OCI-LY7 (cell line): ENCODE measurements around the gene C5orf15. TPM values are rescaled to one million over a fixed set of nuclear protein-coding genes. Genes with fewer than 3 reads are reported as not detected.

Experiments used
- BruUV-seq: library from RNA; stranded (reverse); fragments of 400-500 nt; replicated peaks from 2 replicates; lab custom pipeline; 2021; lab: Mats Ljungman, UMichigan
- CTCF ChIA-PET: fragments of 300-600 bp; sonication (Branson Sonifier 250); formaldehyde crosslinking; loops from one replicate; lab custom pipeline; 2022; ENCODE audit warnings: antibody characterized with exemption; ENCODE audit not compliant: unreplicated experiment; lab: Charles Lee
- POLR2A ChIA-PET: fragments of 300-600 bp; sonication (Branson Sonifier 250); formaldehyde crosslinking; loops from one replicate; lab custom pipeline; 2022; ENCODE audit warnings: antibody characterized with exemption; lab: Charles Lee
- DNase-seq: peaks from one replicate; pipeline ENCODE4 v3.0.0-alpha.2; 2015; ENCODE audit warnings: low spot score
- H2AFZ ChIP-seq: fragments of 200-600 bp; sonication (generic), shearing (Covaris generic); 2 replicates; pipeline ENCODE4 v1.6.1; 2014; ENCODE audit warnings: mild to moderate bottlenecking, antibody characterized with exemption, low read length, moderate library complexity
- H3K27ac ChIP-seq: fragments of 200-600 bp; sonication (generic); 2 replicates; pipeline ENCODE4 v1.5.1; 2014; ENCODE audit warnings: mixed run types, low read depth, mild to moderate bottlenecking, moderate library complexity, low read length, inconsistent platforms; ENCODE audit not compliant: poor library complexity, severe bottlenecking
- H3K36me3 ChIP-seq: fragments of 200-600 bp; sonication (generic); 2 replicates; pipeline ENCODE4 v1.6.1; 2014; ENCODE audit warnings: mild to moderate bottlenecking, antibody characterized with exemption, low read length, moderate library complexity, mixed read lengths; ENCODE audit not compliant: insufficient read depth
- H3K4me1 ChIP-seq: fragments of 200-600 bp; sonication (generic); 2 replicates; pipeline ENCODE4 v1.5.1; 2014; ENCODE audit warnings: mild to moderate bottlenecking, low read length; ENCODE audit not compliant: insufficient read depth, poor library complexity, severe bottlenecking
- H3K4me2 ChIP-seq: fragments of 200-600 bp; sonication (generic); 2 replicates; pipeline ENCODE4 v1.6.1; 2014; ENCODE audit warnings: mild to moderate bottlenecking, low read length
- H3K4me3 ChIP-seq: fragments of 200-600 bp; sonication (generic); 2 replicates; pipeline ENCODE4 v1.5.1; 2014; ENCODE audit warnings: mild to moderate bottlenecking, low read depth, low read length; ENCODE audit not compliant: poor library complexity, severe bottlenecking
- H3K79me2 ChIP-seq: fragments of 200-600 bp; sonication (generic); 2 replicates; pipeline ENCODE4 v1.6.1; 2016; ENCODE audit warnings: low read depth, mild to moderate bottlenecking, low read length, moderate library complexity, mixed read lengths; ENCODE audit not compliant: insufficient read depth
- H3K9me2 ChIP-seq: fragments of 200-600 bp; sonication (generic); 2 replicates; pipeline ENCODE4 v1.6.1; 2016; ENCODE audit warnings: mild to moderate bottlenecking, low read length, mixed read lengths; ENCODE audit not compliant: insufficient read depth
- H3K9me3 ChIP-seq: fragments of 200-600 bp; sonication (generic); 2 replicates; pipeline ENCODE4 v1.6.1; 2014; ENCODE audit warnings: mild to moderate bottlenecking, mixed run types, low read length, mixed read lengths
- H4K20me1 ChIP-seq: fragments of 200-600 bp; sonication (generic); 2 replicates; pipeline ENCODE4 v1.6.1; 2014; ENCODE audit warnings: mild to moderate bottlenecking, antibody characterized with exemption, low read length, moderate library complexity, mixed read lengths; ENCODE audit not compliant: insufficient read depth
- EZH2phosphoT487 ChIP-seq: fragments of 200-600 bp; sonication (generic); IDR thresholded peaks from 2 replicates; pipeline ENCODE4 v1.6.1; 2018; ENCODE audit warnings: low read depth, borderline replicate concordance, mild to moderate bottlenecking, mixed run types, antibody characterized with exemption, low read length, moderate library complexity, mixed read lengths
- intact Hi-C: fragments of 100-400 bp; cut with micrococcal nuclease; formaldehyde crosslinking; loops from one replicate; pipeline ENCODE4 v1.10.0; 2022; ENCODE audit not compliant: unreplicated experiment
- total RNA-seq, 2 experiments: library from RNA; depleted of rRNA in 1 of 2; stranded (reverse); fragments of >200 nt in 1 of 2; shearing (Covaris generic) in 1 of 2; gene quantifications; 2 replicates each; pipeline ENCODE4 v1.2.3, GENCODE V29; 2014 to 2022
- TF ChIP-seq, protein P1 (sequence below): fragments of 200-600 bp; sonication (generic); conservative IDR thresholded peaks from 2 replicates; pipeline ENCODE4 v1.5.1; 2014; ENCODE audit warnings: mild to moderate bottlenecking, antibody characterized with exemption, low read length, moderate library complexity, mixed read lengths

C5orf15 gene
- total RNA-seq, 2 experiments from 2014 or later: 32.2 to 46.4 TPM

- H4K20me1 ChIP-seq: peaks cover 38% of the 10 kb centered on the region
- intact Hi-C loops: no loop called here
- H3K9me3 ChIP-seq: no peaks in the 10 kb centered on the region
- H3K79me2 ChIP-seq: peaks cover 93% of the 10 kb centered on the region
- no TSS peak for BruUV-seq
- ChIA-PET CTCF (interaction anchor here (1.3 kb wide), 1 partner anchor 9 kb away, joined by 4 read pairs; no protein-coding TSS in a partner anchor), POLR2A (interaction anchor here (0.8 kb wide), 2 partner anchors 8 to 14 kb away, joined by 3 to 4 read pairs; no protein-coding TSS in a partner anchor)
- H3K4me1 ChIP-seq: peaks cover 59% of the 10 kb centered on the region
- DNase-seq: no peak
- H2AFZ ChIP-seq: no peak overlapping the region
- TF ChIP-seq, protein P1, sequence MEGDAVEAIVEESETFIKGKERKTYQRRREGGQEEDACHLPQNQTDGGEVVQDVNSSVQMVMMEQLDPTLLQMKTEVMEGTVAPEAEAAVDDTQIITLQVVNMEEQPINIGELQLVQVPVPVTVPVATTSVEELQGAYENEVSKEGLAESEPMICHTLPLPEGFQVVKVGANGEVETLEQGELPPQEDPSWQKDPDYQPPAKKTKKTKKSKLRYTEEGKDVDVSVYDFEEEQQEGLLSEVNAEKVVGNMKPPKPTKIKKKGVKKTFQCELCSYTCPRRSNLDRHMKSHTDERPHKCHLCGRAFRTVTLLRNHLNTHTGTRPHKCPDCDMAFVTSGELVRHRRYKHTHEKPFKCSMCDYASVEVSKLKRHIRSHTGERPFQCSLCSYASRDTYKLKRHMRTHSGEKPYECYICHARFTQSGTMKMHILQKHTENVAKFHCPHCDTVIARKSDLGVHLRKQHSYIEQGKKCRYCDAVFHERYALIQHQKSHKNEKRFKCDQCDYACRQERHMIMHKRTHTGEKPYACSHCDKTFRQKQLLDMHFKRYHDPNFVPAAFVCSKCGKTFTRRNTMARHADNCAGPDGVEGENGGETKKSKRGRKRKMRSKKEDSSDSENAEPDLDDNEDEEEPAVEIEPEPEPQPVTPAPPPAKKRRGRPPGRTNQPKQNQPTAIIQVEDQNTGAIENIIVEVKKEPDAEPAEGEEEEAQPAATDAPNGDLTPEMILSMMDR: no peak
- no peak for TF ChIP-seq EZH2phosphoT487
- no peak overlapping the region for H3K27ac ChIP-seq
- peaks cover 47% of the 10 kb centered on the region for H3K36me3 ChIP-seq
- no peak overlapping the region for H3K4me3 ChIP-seq
- no peaks in the 10 kb centered on the region for H3K9me2 ChIP-seq
- H3K4me2 ChIP-seq: peak overlapping the region; percentile 43
Observed at GRCh38 chr5:133995341-133995740, 26.9 kb upstream of the C5orf15 start.

DNA sequence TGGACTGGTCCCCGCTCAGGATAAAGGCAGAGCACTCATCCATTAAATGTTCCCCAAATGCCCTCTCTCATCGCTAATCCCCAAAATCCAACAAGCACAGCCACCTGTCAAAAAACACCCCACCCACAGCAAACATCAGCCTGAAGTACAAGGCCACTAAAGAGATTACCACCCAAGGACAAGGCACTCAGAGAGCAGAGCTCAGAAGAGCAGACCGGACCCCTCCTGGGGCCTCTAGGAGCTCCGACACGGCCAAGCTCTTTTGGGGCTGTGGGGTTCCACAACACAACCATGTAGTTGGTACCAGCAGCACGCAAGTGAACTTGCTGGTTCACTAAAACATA, 26.5 kb upstream of the C5orf15 start:
- H2AFZ ChIP-seq: no peak overlapping the region
- H3K4me3 ChIP-seq: no peak overlapping the region
- ChIA-PET POLR2A (interaction anchor here (0.8 to 3.9 kb wide), 2 partner anchors 8 kb away, joined by 3 to 24 read pairs; no protein-coding TSS in a partner anchor), CTCF (interaction anchor here (1.3 kb wide), 1 partner anchor 9 kb away, joined by 4 read pairs; no protein-coding TSS in a partner anchor)
- H3K9me3 ChIP-seq: no peaks in the 10 kb centered on the region
- peak overlapping the region; percentile 43; the same call in 1 of the 2 replicates for H3K4me2 ChIP-seq
- no peak for DNase-seq
- no peak overlapping the region for H3K27ac ChIP-seq
- peaks cover 38% of the 10 kb centered on the region for H4K20me1 ChIP-seq
- intact Hi-C loops: no loop called here
- peaks cover 47% of the 10 kb centered on the region for H3K36me3 ChIP-seq
- H3K79me2 ChIP-seq: peaks cover 89% of the 10 kb centered on the region
- TF ChIP-seq, protein P1: no peak
- no peak for TF ChIP-seq EZH2phosphoT487
- no TSS peak for BruUV-seq
- H3K9me2 ChIP-seq: no peaks in the 10 kb centered on the region
- peaks cover 55% of the 10 kb centered on the region for H3K4me1 ChIP-seq

DNA sequence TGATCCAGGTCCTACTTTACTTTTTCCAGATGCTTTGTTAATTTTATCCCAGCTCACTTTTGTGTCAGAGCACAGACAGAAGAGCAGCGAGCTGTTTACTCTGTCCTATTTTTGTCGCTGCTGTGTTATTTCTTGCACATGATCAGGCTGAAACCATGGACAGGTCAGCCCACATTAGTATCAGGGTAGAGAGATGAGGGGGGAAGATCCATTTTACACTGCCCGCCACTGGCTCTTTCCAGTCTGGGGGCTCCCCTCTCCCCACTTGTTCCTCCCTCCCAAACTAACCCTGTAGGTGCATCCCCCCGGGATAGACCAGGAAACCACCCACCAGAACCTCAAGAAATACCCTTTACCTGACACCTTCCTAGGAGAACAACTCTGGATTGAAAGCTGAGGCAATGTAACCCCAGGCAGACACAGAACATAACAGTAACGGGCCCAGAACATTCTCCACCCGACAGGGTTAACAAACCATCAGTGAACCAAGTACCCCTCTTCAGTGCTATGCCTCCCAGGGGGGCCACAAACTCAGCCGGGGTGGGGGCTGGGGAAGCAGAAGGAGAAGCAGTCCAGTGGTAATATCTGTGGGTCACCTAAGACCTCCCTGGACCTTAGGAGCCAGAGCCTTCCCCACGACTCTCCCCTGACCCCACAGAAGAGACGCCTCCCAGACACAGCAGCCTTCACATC, 26.0 kb upstream of the C5orf15 start:
- POLR2A ChIA-PET: interaction anchor here (0.6 to 3.9 kb wide), 2 partner anchors 8 to 156 kb away, joined by 3 to 24 read pairs; no protein-coding TSS in a partner anchor

More for the DNA sequence above, 26.0 kb upstream of the C5orf15 start:
- peaks cover 38% of the 10 kb centered on the region for H4K20me1 ChIP-seq
- H3K27ac ChIP-seq: no peak overlapping the region
- H3K9me3 ChIP-seq: no peaks in the 10 kb centered on the region
- peaks cover 84% of the 10 kb centered on the region for H3K79me2 ChIP-seq
- peaks cover 46% of the 10 kb centered on the region for H3K36me3 ChIP-seq
- peak overlapping the region; percentile 43; the same call in 1 of the 2 replicates for H3K4me2 ChIP-seq
- H3K9me2 ChIP-seq: no peaks in the 10 kb centered on the region
- no peak overlapping the region for H3K4me3 ChIP-seq
- peaks cover 52% of the 10 kb centered on the region for H3K4me1 ChIP-seq
- CTCF ChIA-PET: interaction anchor here (1.3 kb wide), 1 partner anchor 9 kb away, joined by 4 read pairs; no protein-coding TSS in a partner anchor
- intact Hi-C loops: no loop called here
- DNase-seq: no peak
- BruUV-seq: no TSS peak
- no peak for TF ChIP-seq EZH2phosphoT487
- TF ChIP-seq, protein P1: no peak
- H2AFZ ChIP-seq: no peak overlapping the region
